Jurkat, Clone E6-1 (cell line): ENCODE data around the gene HS3ST5.

ENCODE experiments used
- DNase-seq: peaks from one replicate; pipeline ENCODE4 v3.0.0-alpha.2; 2011; ENCODE audit warnings: low read depth, low spot score
- H3K4me3 ChIP-seq: 2 replicates; pipeline ENCODE4 v1.5.1; 2011; ENCODE audit warnings: mild to moderate bottlenecking, low read length, control low read depth, moderate library complexity

The HS3ST5 gene

GRCh38 chr6:114131945-114132344 is 210.9 kb downstream of the HS3ST5 start:
- H3K4me3 ChIP-seq: no peak overlapping the region
- DNase-seq: no peak

GRCh38 chr6:114125576-114125975 is 217.2 kb downstream of the HS3ST5 start:
- no peak overlapping the region for H3K4me3 ChIP-seq
- DNase-seq: no peak

GRCh38 chr6:114121913-114122662 is 220.7 kb downstream of the HS3ST5 start:
- H3K4me3 ChIP-seq: no peak overlapping the region
- no peak for DNase-seq

GRCh38 chr6:114119056-114119455 is 223.8 kb downstream of the HS3ST5 start:
- no peak for DNase-seq
- H3K4me3 ChIP-seq: no peak overlapping the region

GRCh38 chr6:114115652-114116051 is 227.2 kb downstream of the HS3ST5 start:
- no peak overlapping the region for H3K4me3 ChIP-seq
- DNase-seq: no peak

- H3K4me3 ChIP-seq: no peak overlapping the region
- DNase-seq: no peak
Measured at GRCh38 chr6:114108119-114109002, 234.5 kb downstream of the HS3ST5 start.

- no peak for DNase-seq
- no peak overlapping the region for H3K4me3 ChIP-seq
Measured at GRCh38 chr6:114106020-114106419, 236.8 kb downstream of the HS3ST5 start.

- no peak for DNase-seq
- H3K4me3 ChIP-seq: no peak overlapping the region
Measured at GRCh38 chr6:114101255-114101654, 241.6 kb downstream of the HS3ST5 start.

GRCh38 chr6:114100215-114100994 is 242.4 kb downstream of the HS3ST5 start:
- no peak for DNase-seq
- H3K4me3 ChIP-seq: no peak overlapping the region

GRCh38 chr6:114096561-114097172 is 246.2 kb downstream of the HS3ST5 start:
- peak; percentile 18 for DNase-seq

GRCh38 chr6:114092943-114093342 is 249.9 kb downstream of the HS3ST5 start:
- no peak overlapping the region for H3K4me3 ChIP-seq
- DNase-seq: no peak

More at GRCh38 chr6:114096561-114097172, 246.2 kb downstream of the HS3ST5 start:
- H3K4me3 ChIP-seq: no peak overlapping the region

GRCh38 chr6:114090626-114091025 is 252.2 kb downstream of the HS3ST5 start:
- no peak for DNase-seq
- H3K4me3 ChIP-seq: no peak overlapping the region

- no peak for DNase-seq
- no peak overlapping the region for H3K4me3 ChIP-seq
Measured at GRCh38 chr6:114087496-114087895, 255.3 kb downstream of the HS3ST5 start.

- DNase-seq: no peak
Measured at GRCh38 chr6:114085211-114085610, 257.6 kb downstream of the HS3ST5 start.

GRCh38 chr6:114084327-114084890 is 258.4 kb downstream of the HS3ST5 start:
- DNase-seq: no peak
- H3K4me3 ChIP-seq: no peak overlapping the region

More at GRCh38 chr6:114085211-114085610, 257.6 kb downstream of the HS3ST5 start:
- H3K4me3 ChIP-seq: no peak overlapping the region

- no peak overlapping the region for H3K4me3 ChIP-seq
- DNase-seq: no peak
Measured at GRCh38 chr6:114083251-114083650, 259.6 kb downstream of the HS3ST5 start.

- DNase-seq: no peak
- H3K4me3 ChIP-seq: no peak overlapping the region
Measured at GRCh38 chr6:114081730-114082129, 261.1 kb downstream of the HS3ST5 start.

- DNase-seq: no peak
- no peak overlapping the region for H3K4me3 ChIP-seq
Measured at GRCh38 chr6:114080891-114081510, 261.8 kb downstream of the HS3ST5 start.
